Trophoblast cell (in vitro differentiated cells and primary cell): Measurements from ENCODE around the gene GOLGA6L6. TPM values are rescaled to one million over a fixed set of nuclear protein-coding genes. Genes with fewer than 3 reads are reported as not detected.
"Not testable (repeated sequence)": the region's sequence is repeated elsewhere in the genome, so short reads cannot be mapped to it uniquely, and the experiment has no call there.

Experiments used
- DNase-seq, 2 donors: peaks; one replicate each; pipeline ENCODE4 v3.0.0-alpha.2; 2016
- H2AFZ ChIP-seq: 2 replicates; pipeline ENCODE4 v1.6.1; 2013; ENCODE audit warnings: low read length, moderate library complexity, mild to moderate bottlenecking; ENCODE audit not compliant: insufficient read depth, poor library complexity
- H2AK5ac ChIP-seq: 2 replicates; pipeline ENCODE4 v1.6.1; 2013; ENCODE audit warnings: mild to moderate bottlenecking, low read length
- H2BK120ac ChIP-seq: 2 replicates; pipeline ENCODE4 v1.6.1; 2013; ENCODE audit warnings: low read length, mild to moderate bottlenecking, moderate library complexity; ENCODE audit not compliant: insufficient read depth, poor library complexity
- H2BK12ac ChIP-seq: 2 replicates; pipeline ENCODE4 v1.6.1; 2013; ENCODE audit warnings: mild to moderate bottlenecking, low read length, moderate library complexity
- H2BK5ac ChIP-seq: 2 replicates; pipeline ENCODE4 v1.6.1; 2013; ENCODE audit warnings: low read length, low read depth, moderate library complexity, mild to moderate bottlenecking; ENCODE audit not compliant: poor library complexity
- H3K14ac ChIP-seq: 2 replicates; pipeline ENCODE4 v1.6.1; 2013; ENCODE audit warnings: mild to moderate bottlenecking, low read length
- H3K18ac ChIP-seq: 2 replicates; pipeline ENCODE4 v1.6.1; 2013; ENCODE audit warnings: mild to moderate bottlenecking, low read length
- H3K23ac ChIP-seq: 2 replicates; pipeline ENCODE4 v1.6.1; 2013; ENCODE audit warnings: low read length
- H3K27ac ChIP-seq: 2 replicates; pipeline ENCODE4 v1.5.1; 2013; ENCODE audit warnings: low read depth, mild to moderate bottlenecking, inconsistent platforms, low read length, moderate library complexity
- H3K27me3 ChIP-seq: 2 replicates; pipeline ENCODE4 v1.6.1; 2013; ENCODE audit warnings: inconsistent platforms, mild to moderate bottlenecking, low read length, moderate library complexity; ENCODE audit not compliant: insufficient read depth
- H3K36me3 ChIP-seq, 2 experiments: 1 replicate in 1 of 2; 2 replicates in 1 of 2; pipeline ENCODE4 v1.6.1; 2013; ENCODE audit warnings: low read length in 2 of 2, mild to moderate bottlenecking in 2 of 2, moderate library complexity in 1 of 2; ENCODE audit not compliant: insufficient read depth in 2 of 2, control insufficient read depth in 1 of 2
- H3K4ac ChIP-seq: 2 replicates; pipeline ENCODE4 v1.6.1; 2013; ENCODE audit warnings: low read depth, mild to moderate bottlenecking, low read length, moderate library complexity
- H3K4me1 ChIP-seq, 2 experiments: 1 replicate in 1 of 2; 2 replicates in 1 of 2; pipeline ENCODE4 v1.6.1; 2013; ENCODE audit warnings: low read length in 2 of 2, mild to moderate bottlenecking in 2 of 2, moderate library complexity in 1 of 2; ENCODE audit not compliant: insufficient read depth in 2 of 2, control insufficient read depth in 1 of 2
- H3K4me2 ChIP-seq: 2 replicates; pipeline ENCODE4 v1.6.1; 2013; ENCODE audit warnings: inconsistent platforms, mild to moderate bottlenecking, low read length, moderate library complexity
- H3K4me3 ChIP-seq: 2 replicates; pipeline ENCODE4 v1.5.1; 2013; ENCODE audit warnings: mild to moderate bottlenecking, low read depth, low read length, inconsistent platforms
- H3K79me1 ChIP-seq: one replicate; pipeline ENCODE4 v1.6.1; 2013; ENCODE audit warnings: low read length
- H3K79me2 ChIP-seq: 2 replicates; pipeline ENCODE4 v1.6.1; 2013; ENCODE audit warnings: low read length, mild to moderate bottlenecking; ENCODE audit not compliant: control insufficient read depth, insufficient read depth, poor library complexity
- H3K9ac ChIP-seq: 2 replicates; pipeline ENCODE4 v1.6.1; 2013; ENCODE audit warnings: mild to moderate bottlenecking, low read length
- H3K9me3 ChIP-seq: 2 replicates; pipeline ENCODE4 v1.6.1; 2013; ENCODE audit warnings: low read depth, mild to moderate bottlenecking, control low read depth, inconsistent platforms, low read length; ENCODE audit not compliant: insufficient read depth
- H4K12ac ChIP-seq: 2 replicates; pipeline ENCODE4 v1.6.1; 2013; ENCODE audit warnings: low read depth, mild to moderate bottlenecking, low read length, moderate library complexity
- H4K8ac ChIP-seq: 2 replicates; pipeline ENCODE4 v1.6.1; 2013; ENCODE audit warnings: low read depth, mild to moderate bottlenecking, low read length, moderate library complexity
- H4K91ac ChIP-seq: one replicate; pipeline ENCODE4 v1.6.1; 2013; ENCODE audit warnings: low read depth, mild to moderate bottlenecking, low read length, moderate library complexity
- WGBS: extraction: QIAGEN DNeasy Blood & Tissue Kit; methylation state at CpG from one replicate; pipeline ENCODE4 v1.1.7; 2013; ENCODE audit warnings: missing lambda C conversion rate; ENCODE audit not compliant: insufficient read length, insufficient coverage; ENCODE audit errors: extremely low coverage; 5-methylcytosine and 5-hydroxymethylcytosine counted together
- polyA plus RNA-seq: library from polyadenylated mRNA; stranded (reverse); fragments of 200-250 nt; gene quantifications from 2 replicates; pipeline ENCODE4 v1.2.3, GENCODE V29; 2013

GOLGA6L6 gene
- polyA plus RNA-seq, result not detected in 2 replicates

- WGBS, result no CpG with 5 or more reads among the region's 7 CpGs
- H3K79me2 ChIP-seq, H3K4ac ChIP-seq, H2BK120ac ChIP-seq, H4K8ac ChIP-seq, H4K91ac ChIP-seq, H2AK5ac ChIP-seq, H3K14ac ChIP-seq, H2AFZ ChIP-seq, H2BK5ac ChIP-seq, H3K9me3 ChIP-seq, H3K27ac ChIP-seq, H3K79me1 ChIP-seq, H3K4me3 ChIP-seq, H3K23ac ChIP-seq, H3K4me1 ChIP-seq, H3K9ac ChIP-seq, H3K18ac ChIP-seq, H3K4me2 ChIP-seq, H3K36me3 ChIP-seq, DNase-seq, H4K12ac ChIP-seq, H3K27me3 ChIP-seq, H2BK12ac ChIP-seq: not testable (repeated sequence)
These were observed at the start of gene GOLGA6L6 for GRCh38 chr15:20541700-20542099. GOLGA6L6 (minus strand) TSS chr15:20541800; CDS start chr15:20541709, 91 bp downstream.

- H3K23ac ChIP-seq, H3K27ac ChIP-seq, H3K4me3 ChIP-seq, H3K14ac ChIP-seq, H3K9ac ChIP-seq, H3K27me3 ChIP-seq, H3K79me2 ChIP-seq, H2AFZ ChIP-seq, H3K36me3 ChIP-seq, H3K4me2 ChIP-seq, H3K4me1 ChIP-seq, H3K4ac ChIP-seq, H3K79me1 ChIP-seq, H4K12ac ChIP-seq, H2BK5ac ChIP-seq, H2BK12ac ChIP-seq, DNase-seq, H4K8ac ChIP-seq, H2BK120ac ChIP-seq, H4K91ac ChIP-seq, H3K9me3 ChIP-seq, H3K18ac ChIP-seq, H2AK5ac ChIP-seq: not testable (repeated sequence)
- WGBS, result no CpG with 5 or more reads among the region's 2 CpGs
These were observed 48.5 kb upstream of the GOLGA6L6 start for GRCh38 chr15:20590069-20590468.

- H4K12ac ChIP-seq, H3K27me3 ChIP-seq, H3K36me3 ChIP-seq, H4K8ac ChIP-seq, H3K14ac ChIP-seq, H3K79me1 ChIP-seq, H2BK12ac ChIP-seq, H3K4me3 ChIP-seq, H2BK5ac ChIP-seq, H3K4me2 ChIP-seq, H2AK5ac ChIP-seq, H3K18ac ChIP-seq, H3K23ac ChIP-seq, H3K27ac ChIP-seq, H2BK120ac ChIP-seq, H3K9me3 ChIP-seq, H2AFZ ChIP-seq, H3K4me1 ChIP-seq, H3K79me2 ChIP-seq, H4K91ac ChIP-seq, DNase-seq, H3K9ac ChIP-seq, H3K4ac ChIP-seq: not testable (repeated sequence)
- no CpG with 5 or more reads among the region's 3 CpGs for WGBS
These were observed 45.2 kb upstream of the GOLGA6L6 start for GRCh38 chr15:20586821-20587220.

GRCh38 chr15:20582726-20583115, 41.1 kb upstream of the GOLGA6L6 start:
- not testable (repeated sequence) for H2AFZ ChIP-seq, H3K4me3 ChIP-seq, H3K18ac ChIP-seq, H3K4ac ChIP-seq, H4K8ac ChIP-seq, H3K23ac ChIP-seq, H3K27ac ChIP-seq, H3K4me1 ChIP-seq, H2AK5ac ChIP-seq, H4K91ac ChIP-seq, H3K14ac ChIP-seq, H2BK12ac ChIP-seq, H3K9me3 ChIP-seq, H4K12ac ChIP-seq, H3K9ac ChIP-seq, H2BK5ac ChIP-seq, H3K79me1 ChIP-seq, H2BK120ac ChIP-seq, H3K36me3 ChIP-seq, DNase-seq, H3K79me2 ChIP-seq, H3K4me2 ChIP-seq, H3K27me3 ChIP-seq
- WGBS, result no CpG with 5 or more reads among the region's 18 CpGs
